WTC11 (cell line): ENCODE measurements around the gene ZDHHC11. TPM values are rescaled to one million over a fixed set of nuclear protein-coding genes. Genes with fewer than 3 reads are reported as not detected.

ENCODE experiments used
- ATAC-seq: fragments of 200-7000 bp; cut with Tn5 transposase; 2 replicates; pipeline ENCODE4 v1.10.0; 2021; ENCODE audit warnings: mild to moderate bottlenecking, moderate library complexity
- CTCF ChIA-PET: fragments of 300-600 bp; sonication (Branson Sonifier 250); formaldehyde crosslinking; loops from one replicate; lab custom pipeline; 2021; ENCODE audit warnings: antibody characterized with exemption; lab: Charles Lee
- POLR2A ChIA-PET: fragments of 350-600 bp; sonication (Branson Sonifier 250); formaldehyde crosslinking; loops from one replicate; lab custom pipeline; 2021; ENCODE audit warnings: antibody characterized with exemption; lab: Charles Lee
- DNase-seq: peaks from one replicate; pipeline ENCODE4 v3.0.0; 2021; ENCODE audit warnings: low spot score
- H3K27ac Mint-ChIP-seq: 2 replicates; pipeline ENCODE4 v1.8.0; 2021; ENCODE audit warnings: mixed read lengths
- H3K27me3 Mint-ChIP-seq: 2 replicates; pipeline ENCODE4 v1.8.0; 2021; ENCODE audit warnings: low read depth, mild to moderate bottlenecking, moderate library complexity, mixed read lengths
- H3K36me3 Mint-ChIP-seq: 2 replicates; pipeline ENCODE4 v1.8.0; 2021; ENCODE audit warnings: mixed read lengths
- H3K4me1 Mint-ChIP-seq: 2 replicates; pipeline ENCODE4 v1.8.0; 2022; ENCODE audit warnings: mixed read lengths
- H3K4me3 Mint-ChIP-seq: 2 replicates; pipeline ENCODE4 v1.8.0; 2021; ENCODE audit warnings: mild to moderate bottlenecking, moderate library complexity, mixed read lengths
- H3K9me3 Mint-ChIP-seq: 2 replicates; pipeline ENCODE4 v1.8.0; 2021; ENCODE audit warnings: mixed read lengths
- CREM ChIP-seq: sonication (generic); formaldehyde crosslinking; IDR thresholded peaks from 2 replicates; pipeline ENCODE4 v1.8.1; 2022; ENCODE audit warnings: mild to moderate bottlenecking, missing genetic modification reagents, moderate library complexity
- EMX1 ChIP-seq: fragments of 250-450 bp; sonication (Bioruptor Pico); IDR thresholded peaks from 2 replicates; pipeline ENCODE4 v1.8.0; 2021; ENCODE audit warnings: mild to moderate bottlenecking
- HMGA2 ChIP-seq: fragments of 250-450 bp; sonication (Bioruptor Pico); IDR thresholded peaks from 2 replicates; pipeline ENCODE4 v1.4.0; 2021; ENCODE audit warnings: mild to moderate bottlenecking, moderate library complexity
- RELA ChIP-seq: sonication (generic); formaldehyde crosslinking; IDR thresholded peaks from 2 replicates; pipeline ENCODE4 v1.8.1; 2022; ENCODE audit warnings: missing genetic modification reagents, mild to moderate bottlenecking, borderline replicate concordance
- TEAD4 ChIP-seq: sonication (generic); formaldehyde crosslinking; IDR thresholded peaks from 2 replicates; pipeline ENCODE4 v1.8.0; 2022; ENCODE audit warnings: mild to moderate bottlenecking, missing genetic modification reagents
- TP53 ChIP-seq: sonication (generic); formaldehyde crosslinking; IDR thresholded peaks from 2 replicates; pipeline ENCODE4 v1.8.1; 2023; ENCODE audit warnings: mild to moderate bottlenecking, missing genetic modification reagents
- ZNF138 ChIP-seq: sonication (generic); formaldehyde crosslinking; conservative IDR thresholded peaks from 2 replicates; pipeline ENCODE4 v1.8.1; 2022; ENCODE audit warnings: mild to moderate bottlenecking, moderate library complexity, missing genetic modification reagents
- ZNF423 ChIP-seq: fragments of 250-450 bp; sonication (Bioruptor Pico); IDR thresholded peaks from 2 replicates; pipeline ENCODE4 v2.1.2; 2022; ENCODE audit warnings: mild to moderate bottlenecking, moderate library complexity
- total RNA-seq: library from RNA; stranded (reverse); gene quantifications from 3 replicates; pipeline ENCODE4 v1.2.3, GENCODE V29; 2021
- TF ChIP-seq, protein P1 (sequence below): sonication (generic); formaldehyde crosslinking; IDR thresholded peaks from 2 replicates; pipeline ENCODE4 v1.8.1; 2023; ENCODE audit warnings: mild to moderate bottlenecking, moderate library complexity, missing genetic modification reagents
- TF ChIP-seq, protein P2 (sequence below): fragments of 250-450 bp; sonication (Bioruptor Pico); IDR thresholded peaks from 2 replicates; pipeline ENCODE4 v1.9.0; 2021; ENCODE audit warnings: mild to moderate bottlenecking
- TF ChIP-seq, protein P3 (sequence below): sonication (generic); formaldehyde crosslinking; IDR thresholded peaks from 2 replicates; pipeline ENCODE4 v1.8.1; 2022; ENCODE audit warnings: missing genetic modification reagents, borderline replicate concordance
- TF ChIP-seq, protein P4 (sequence below): sonication (generic); formaldehyde crosslinking; IDR thresholded peaks from 2 replicates; pipeline ENCODE4 v1.8.1; 2022; ENCODE audit warnings: low read depth, missing genetic modification reagents, borderline replicate concordance
- TF ChIP-seq, protein P5 (sequence below): sonication (generic); formaldehyde crosslinking; IDR thresholded peaks from 2 replicates; pipeline ENCODE4 v1.8.1; 2023; ENCODE audit warnings: mild to moderate bottlenecking, missing genetic modification reagents, moderate library complexity
- TF ChIP-seq, protein P6 (sequence below): sonication (generic); formaldehyde crosslinking; IDR thresholded peaks from 2 replicates; pipeline ENCODE4 v1.8.0; 2023; ENCODE audit warnings: mild to moderate bottlenecking, missing genetic modification reagents
- TF ChIP-seq, protein P7 (sequence below): sonication (generic); formaldehyde crosslinking; IDR thresholded peaks from 2 replicates; pipeline ENCODE4 v1.8.1; 2022; ENCODE audit warnings: low read depth, mild to moderate bottlenecking, moderate library complexity, missing genetic modification reagents, borderline replicate concordance

Gene ZDHHC11
- total RNA-seq, 1 experiment from 2014 or later: 21.4 TPM

DNA sequence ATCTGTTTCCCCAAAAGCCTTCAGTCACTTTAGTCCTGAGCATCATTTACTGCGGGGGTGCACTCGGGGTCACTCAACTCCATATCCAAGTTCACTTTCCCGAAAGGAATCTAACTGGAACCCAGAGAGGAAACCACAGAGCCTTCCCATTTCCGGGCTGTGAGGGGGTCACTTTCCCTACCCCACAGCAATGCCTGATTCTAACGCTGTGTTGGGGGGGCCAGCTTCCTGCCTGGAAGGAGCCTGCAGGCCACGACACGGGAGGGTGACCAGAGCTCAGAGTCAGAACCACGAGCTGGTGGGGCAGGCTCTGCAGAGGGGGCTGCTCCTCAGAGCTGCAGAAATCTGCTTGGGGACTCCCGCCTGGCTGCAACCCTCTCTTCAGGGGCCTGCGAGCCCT, 21.5 kb upstream of the ZDHHC11 start (continued):
- TF ChIP-seq TP53 (no peak), TEAD4 (CRISPR knock-in tag) (no peak), CREM (CRISPR knock-in tag) (no peak), ZNF138 (no peak)
- TF ChIP-seq, protein P1, sequence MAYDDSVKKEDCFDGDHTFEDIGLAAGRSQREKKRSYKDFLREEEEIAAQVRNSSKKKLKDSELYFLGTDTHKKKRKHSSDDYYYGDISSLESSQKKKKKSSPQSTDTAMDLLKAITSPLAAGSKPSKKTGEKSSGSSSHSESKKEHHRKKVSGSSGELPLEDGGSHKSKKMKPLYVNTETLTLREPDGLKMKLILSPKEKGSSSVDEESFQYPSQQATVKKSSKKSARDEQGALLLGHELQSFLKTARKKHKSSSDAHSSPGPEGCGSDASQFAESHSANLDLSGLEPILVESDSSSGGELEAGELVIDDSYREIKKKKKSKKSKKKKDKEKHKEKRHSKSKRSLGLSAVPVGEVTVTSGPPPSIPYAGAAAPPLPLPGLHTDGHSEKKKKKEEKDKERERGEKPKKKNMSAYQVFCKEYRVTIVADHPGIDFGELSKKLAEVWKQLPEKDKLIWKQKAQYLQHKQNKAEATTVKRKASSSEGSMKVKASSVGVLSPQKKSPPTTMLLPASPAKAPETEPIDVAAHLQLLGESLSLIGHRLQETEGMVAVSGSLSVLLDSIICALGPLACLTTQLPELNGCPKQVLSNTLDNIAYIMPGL (CRISPR knock-in tag): no peak
- TF ChIP-seq, protein P2, sequence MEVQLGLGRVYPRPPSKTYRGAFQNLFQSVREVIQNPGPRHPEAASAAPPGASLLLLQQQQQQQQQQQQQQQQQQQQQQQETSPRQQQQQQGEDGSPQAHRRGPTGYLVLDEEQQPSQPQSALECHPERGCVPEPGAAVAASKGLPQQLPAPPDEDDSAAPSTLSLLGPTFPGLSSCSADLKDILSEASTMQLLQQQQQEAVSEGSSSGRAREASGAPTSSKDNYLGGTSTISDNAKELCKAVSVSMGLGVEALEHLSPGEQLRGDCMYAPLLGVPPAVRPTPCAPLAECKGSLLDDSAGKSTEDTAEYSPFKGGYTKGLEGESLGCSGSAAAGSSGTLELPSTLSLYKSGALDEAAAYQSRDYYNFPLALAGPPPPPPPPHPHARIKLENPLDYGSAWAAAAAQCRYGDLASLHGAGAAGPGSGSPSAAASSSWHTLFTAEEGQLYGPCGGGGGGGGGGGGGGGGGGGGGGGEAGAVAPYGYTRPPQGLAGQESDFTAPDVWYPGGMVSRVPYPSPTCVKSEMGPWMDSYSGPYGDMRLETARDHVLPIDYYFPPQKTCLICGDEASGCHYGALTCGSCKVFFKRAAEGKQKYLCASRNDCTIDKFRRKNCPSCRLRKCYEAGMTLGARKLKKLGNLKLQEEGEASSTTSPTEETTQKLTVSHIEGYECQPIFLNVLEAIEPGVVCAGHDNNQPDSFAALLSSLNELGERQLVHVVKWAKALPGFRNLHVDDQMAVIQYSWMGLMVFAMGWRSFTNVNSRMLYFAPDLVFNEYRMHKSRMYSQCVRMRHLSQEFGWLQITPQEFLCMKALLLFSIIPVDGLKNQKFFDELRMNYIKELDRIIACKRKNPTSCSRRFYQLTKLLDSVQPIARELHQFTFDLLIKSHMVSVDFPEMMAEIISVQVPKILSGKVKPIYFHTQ: no peak
- TF ChIP-seq, protein P3, sequence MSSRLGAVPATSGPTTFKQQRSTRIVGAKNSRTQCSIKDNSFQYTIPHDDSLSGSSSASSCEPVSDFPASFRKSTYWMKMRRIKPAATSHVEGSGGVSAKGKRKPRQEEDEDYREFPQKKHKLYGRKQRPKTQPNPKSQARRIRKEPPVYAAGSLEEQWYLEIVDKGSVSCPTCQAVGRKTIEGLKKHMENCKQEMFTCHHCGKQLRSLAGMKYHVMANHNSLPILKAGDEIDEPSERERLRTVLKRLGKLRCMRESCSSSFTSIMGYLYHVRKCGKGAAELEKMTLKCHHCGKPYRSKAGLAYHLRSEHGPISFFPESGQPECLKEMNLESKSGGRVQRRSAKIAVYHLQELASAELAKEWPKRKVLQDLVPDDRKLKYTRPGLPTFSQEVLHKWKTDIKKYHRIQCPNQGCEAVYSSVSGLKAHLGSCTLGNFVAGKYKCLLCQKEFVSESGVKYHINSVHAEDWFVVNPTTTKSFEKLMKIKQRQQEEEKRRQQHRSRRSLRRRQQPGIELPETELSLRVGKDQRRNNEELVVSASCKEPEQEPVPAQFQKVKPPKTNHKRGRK: no peak
- TF ChIP-seq, protein P4, sequence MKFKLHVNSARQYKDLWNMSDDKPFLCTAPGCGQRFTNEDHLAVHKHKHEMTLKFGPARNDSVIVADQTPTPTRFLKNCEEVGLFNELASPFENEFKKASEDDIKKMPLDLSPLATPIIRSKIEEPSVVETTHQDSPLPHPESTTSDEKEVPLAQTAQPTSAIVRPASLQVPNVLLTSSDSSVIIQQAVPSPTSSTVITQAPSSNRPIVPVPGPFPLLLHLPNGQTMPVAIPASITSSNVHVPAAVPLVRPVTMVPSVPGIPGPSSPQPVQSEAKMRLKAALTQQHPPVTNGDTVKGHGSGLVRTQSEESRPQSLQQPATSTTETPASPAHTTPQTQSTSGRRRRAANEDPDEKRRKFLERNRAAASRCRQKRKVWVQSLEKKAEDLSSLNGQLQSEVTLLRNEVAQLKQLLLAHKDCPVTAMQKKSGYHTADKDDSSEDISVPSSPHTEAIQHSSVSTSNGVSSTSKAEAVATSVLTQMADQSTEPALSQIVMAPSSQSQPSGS: no peak

DNA sequence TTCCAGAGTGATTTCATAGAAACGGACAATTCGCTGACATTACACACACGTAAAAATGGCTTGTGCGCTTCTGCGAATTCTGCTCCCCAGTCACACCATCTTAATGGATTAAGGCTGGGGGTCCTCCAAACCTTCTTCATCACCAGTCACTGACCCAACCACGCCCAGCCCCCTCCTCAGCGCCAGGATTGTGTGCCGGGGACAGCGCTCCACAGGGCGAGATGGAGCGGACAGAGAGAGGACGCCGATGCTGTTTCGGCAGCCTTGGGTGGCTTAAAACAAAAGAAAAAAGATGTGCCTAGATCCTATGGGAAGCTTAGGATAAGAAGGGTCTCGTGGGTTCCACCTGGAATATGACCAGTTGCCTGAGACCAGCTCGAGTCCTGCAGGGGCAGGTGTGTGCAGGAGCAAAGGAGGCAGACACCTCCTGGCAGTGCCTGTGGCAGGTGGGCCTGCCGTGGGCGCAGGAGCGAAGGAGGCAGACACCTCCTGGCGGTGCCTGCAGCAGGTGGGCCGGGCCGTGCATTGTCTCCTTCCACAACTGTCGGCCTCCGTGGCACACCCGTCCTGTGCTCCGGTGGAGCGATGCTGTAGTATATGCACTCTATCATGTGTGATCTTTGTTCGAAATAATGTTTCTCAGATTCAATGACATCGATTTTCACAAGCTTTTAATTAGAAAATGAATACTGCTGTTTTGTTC, 21.0 kb upstream of the ZDHHC11 start:
- no peaks in the 10 kb centered on the region for H3K9me3 Mint-ChIP-seq
- peaks cover 79% of the 10 kb centered on the region for H3K36me3 Mint-ChIP-seq
- ChIA-PET CTCF (no interaction called here), POLR2A (no interaction called here)
- H3K4me3 Mint-ChIP-seq: no peak overlapping the region
- H3K4me1 Mint-ChIP-seq: no peaks in the 10 kb centered on the region
- no peak overlapping the region for H3K27ac Mint-ChIP-seq
- ATAC-seq (no peak), DNase-seq (no peak)
- TF ChIP-seq ZNF423 (CRISPR knock-in tag) (no peak), EMX1 (no peak)
- no peaks in the 10 kb centered on the region for H3K27me3 Mint-ChIP-seq

DNA sequence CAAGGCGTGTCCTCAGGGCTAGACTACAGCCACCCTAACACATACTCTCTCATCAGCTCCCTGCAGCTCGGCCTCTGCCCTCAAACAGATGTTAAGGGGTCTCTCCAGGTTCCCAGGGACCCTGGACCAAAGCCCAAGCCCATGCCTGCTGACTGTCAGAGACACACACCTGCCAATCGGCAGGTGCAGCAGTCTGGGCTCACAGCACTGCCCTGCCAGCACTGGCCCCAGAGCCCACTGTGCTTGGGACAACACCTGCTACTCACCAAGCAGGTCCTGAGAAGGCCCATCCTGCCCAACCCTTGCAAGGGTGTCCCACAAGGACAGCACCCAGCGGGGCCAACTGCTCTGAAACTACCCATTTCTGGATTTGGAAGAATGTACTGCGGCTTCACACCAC, 20.2 kb upstream of the ZDHHC11 start:
- DNase-seq: no peak
- ChIA-PET POLR2A (no interaction called here), CTCF (no interaction called here)
- Mint-ChIP-seq H3K36me3 (peaks cover 79% of the 10 kb centered on the region), H3K9me3 (no peaks in the 10 kb centered on the region), H3K4me3 (no peak overlapping the region), H3K27ac (no peak overlapping the region), H3K27me3 (no peaks in the 10 kb centered on the region), H3K4me1 (no peaks in the 10 kb centered on the region)
- no peak for ATAC-seq
- no peak for TF ChIP-seq TP53
- TF ChIP-seq, protein P5, sequence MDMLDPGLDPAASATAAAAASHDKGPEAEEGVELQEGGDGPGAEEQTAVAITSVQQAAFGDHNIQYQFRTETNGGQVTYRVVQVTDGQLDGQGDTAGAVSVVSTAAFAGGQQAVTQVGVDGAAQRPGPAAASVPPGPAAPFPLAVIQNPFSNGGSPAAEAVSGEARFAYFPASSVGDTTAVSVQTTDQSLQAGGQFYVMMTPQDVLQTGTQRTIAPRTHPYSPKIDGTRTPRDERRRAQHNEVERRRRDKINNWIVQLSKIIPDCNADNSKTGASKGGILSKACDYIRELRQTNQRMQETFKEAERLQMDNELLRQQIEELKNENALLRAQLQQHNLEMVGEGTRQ (CRISPR knock-in tag): no peak
- no peak for TF ChIP-seq RELA (CRISPR knock-in tag)
- TF ChIP-seq HMGA2 (CRISPR knock-in tag): no peak
- no peak for TF ChIP-seq ZNF138
- TF ChIP-seq, protein P6, sequence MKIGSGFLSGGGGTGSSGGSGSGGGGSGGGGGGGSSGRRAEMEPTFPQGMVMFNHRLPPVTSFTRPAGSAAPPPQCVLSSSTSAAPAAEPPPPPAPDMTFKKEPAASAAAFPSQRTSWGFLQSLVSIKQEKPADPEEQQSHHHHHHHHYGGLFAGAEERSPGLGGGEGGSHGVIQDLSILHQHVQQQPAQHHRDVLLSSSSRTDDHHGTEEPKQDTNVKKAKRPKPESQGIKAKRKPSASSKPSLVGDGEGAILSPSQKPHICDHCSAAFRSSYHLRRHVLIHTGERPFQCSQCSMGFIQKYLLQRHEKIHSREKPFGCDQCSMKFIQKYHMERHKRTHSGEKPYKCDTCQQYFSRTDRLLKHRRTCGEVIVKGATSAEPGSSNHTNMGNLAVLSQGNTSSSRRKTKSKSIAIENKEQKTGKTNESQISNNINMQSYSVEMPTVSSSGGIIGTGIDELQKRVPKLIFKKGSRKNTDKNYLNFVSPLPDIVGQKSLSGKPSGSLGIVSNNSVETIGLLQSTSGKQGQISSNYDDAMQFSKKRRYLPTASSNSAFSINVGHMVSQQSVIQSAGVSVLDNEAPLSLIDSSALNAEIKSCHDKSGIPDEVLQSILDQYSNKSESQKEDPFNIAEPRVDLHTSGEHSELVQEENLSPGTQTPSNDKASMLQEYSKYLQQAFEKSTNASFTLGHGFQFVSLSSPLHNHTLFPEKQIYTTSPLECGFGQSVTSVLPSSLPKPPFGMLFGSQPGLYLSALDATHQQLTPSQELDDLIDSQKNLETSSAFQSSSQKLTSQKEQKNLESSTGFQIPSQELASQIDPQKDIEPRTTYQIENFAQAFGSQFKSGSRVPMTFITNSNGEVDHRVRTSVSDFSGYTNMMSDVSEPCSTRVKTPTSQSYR (CRISPR knock-in tag): no peak
- TF ChIP-seq, protein P7, sequence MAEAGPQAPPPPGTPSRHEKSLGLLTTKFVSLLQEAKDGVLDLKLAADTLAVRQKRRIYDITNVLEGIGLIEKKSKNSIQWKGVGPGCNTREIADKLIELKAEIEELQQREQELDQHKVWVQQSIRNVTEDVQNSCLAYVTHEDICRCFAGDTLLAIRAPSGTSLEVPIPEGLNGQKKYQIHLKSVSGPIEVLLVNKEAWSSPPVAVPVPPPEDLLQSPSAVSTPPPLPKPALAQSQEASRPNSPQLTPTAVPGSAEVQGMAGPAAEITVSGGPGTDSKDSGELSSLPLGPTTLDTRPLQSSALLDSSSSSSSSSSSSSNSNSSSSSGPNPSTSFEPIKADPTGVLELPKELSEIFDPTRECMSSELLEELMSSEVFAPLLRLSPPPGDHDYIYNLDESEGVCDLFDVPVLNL (CRISPR knock-in tag): no peak
